Measurements from ENCODE around the gene CDT1.
"Not testable (repeated sequence)": the region's sequence is repeated elsewhere in the genome, so short reads cannot be mapped to it uniquely, and the experiment has no call there.

The CDT1 gene

GRCh38 chr16:88784074-88784855, 19.3 kb upstream of the CDT1 start:
- FAIRE-seq = no peak

GRCh38 chr16:88784856-88785105, 18.8 kb upstream of the CDT1 start:
- FAIRE-seq = no peak

- FAIRE-seq = no peak
Measured at GRCh38 chr16:88785106-88785924, 18.3 kb upstream of the CDT1 start, which contains the start of gene PIEZO1. TSS of gene PIEZO1 (minus strand) at chr16:88785220. CDS start at chr16:88784964, 256 bp downstream.

- FAIRE-seq = no peak
Measured at GRCh38 chr16:88787579-88788314, 15.8 kb upstream of the CDT1 start.

- FAIRE-seq = not testable (repeated sequence)
Measured at GRCh38 chr16:88788749-88789148, 14.8 kb upstream of the CDT1 start.

GRCh38 chr16:88789594-88789993, 14.0 kb upstream of the CDT1 start:
- FAIRE-seq = no peak

- FAIRE-seq = no peak
Measured at GRCh38 chr16:88790312-88791211, 13.0 kb upstream of the CDT1 start.

- FAIRE-seq = no peak
Measured at GRCh38 chr16:88792078-88792550, 11.5 kb upstream of the CDT1 start.

GRCh38 chr16:88792668-88793250, 10.8 kb upstream of the CDT1 start:
- no peak for FAIRE-seq

GRCh38 chr16:88793251-88793954, 10.2 kb upstream of the CDT1 start:
- FAIRE-seq = no peak

GRCh38 chr16:88796278-88796677, 7.3 kb upstream of the CDT1 start:
- FAIRE-seq = no peak

GRCh38 chr16:88798073-88798472, 5.5 kb upstream of the CDT1 start:
- no peak for FAIRE-seq

GRCh38 chr16:88798772-88799455, 4.7 kb upstream of the CDT1 start:
- FAIRE-seq = no peak

GRCh38 chr16:88799569-88800276, 3.9 kb upstream of the CDT1 start:
- FAIRE-seq = no peak

- FAIRE-seq = no peak
Measured at GRCh38 chr16:88800277-88800592, 3.4 kb upstream of the CDT1 start.

GRCh38 chr16:88804173-88804551, 573 bp downstream of the CDT1 start:
- FAIRE-seq = no peak

- no peak for FAIRE-seq
Measured at GRCh38 chr16:88804552-88805339, 1.2 kb downstream of the CDT1 start.

GRCh38 chr16:88805340-88805715, 1.7 kb downstream of the CDT1 start:
- FAIRE-seq = no peak

- no peak for FAIRE-seq
Measured at GRCh38 chr16:88805887-88806393, 2.4 kb downstream of the CDT1 start.

All from islet of Langerhans (tissue), 1 donor.